ENCODE results near the gene CNKSR1.

- TF ChIP-seq POLR2AphosphoS5 (IDR thresholded peaks at IDR 0.05; ENCODE audit: low read depth, low read length) (no peak), POLR2A (IDR thresholded peaks at IDR 0.05; ENCODE audit: low read depth, low read length) (no peak), TAF1 (IDR thresholded peaks at IDR 0.05; ENCODE audit: borderline replicate concordance, low read depth, low read length) (no peak)
Measured at GRCh38 chr1:26168410-26169197, 8.7 kb upstream of the CNKSR1 start, which contains the start of gene C1orf232.

Data from GM12892 (cell line).